ENCODE data around the gene SIGLEC14.
A peak's percentile ranks its signal among the peaks of the same experiment; 100 is the strongest.

Gene SIGLEC14

DNA sequence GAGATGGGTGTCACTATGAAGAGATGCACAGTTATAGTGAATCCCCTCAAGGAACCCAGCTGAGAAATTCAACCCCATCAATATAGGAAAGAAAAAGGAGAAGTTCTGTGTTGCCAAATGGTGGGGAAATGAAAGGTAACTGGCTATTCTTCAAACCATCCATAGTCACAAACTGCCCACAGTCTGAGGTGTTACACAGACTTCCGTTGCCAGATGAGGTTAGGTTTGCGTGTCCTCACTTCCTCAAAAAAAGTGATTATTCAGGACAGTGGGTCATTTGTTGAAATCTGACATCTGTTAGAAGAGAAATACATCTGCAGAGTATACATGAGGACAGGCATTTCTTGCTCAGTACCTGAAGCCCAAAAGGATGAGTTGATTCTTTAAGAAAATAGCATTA lies 25.4 kb downstream of the SIGLEC14 start:
- DNase-seq (ENCODE audit: low read depth in 3 of 3) = no peak

DNA sequence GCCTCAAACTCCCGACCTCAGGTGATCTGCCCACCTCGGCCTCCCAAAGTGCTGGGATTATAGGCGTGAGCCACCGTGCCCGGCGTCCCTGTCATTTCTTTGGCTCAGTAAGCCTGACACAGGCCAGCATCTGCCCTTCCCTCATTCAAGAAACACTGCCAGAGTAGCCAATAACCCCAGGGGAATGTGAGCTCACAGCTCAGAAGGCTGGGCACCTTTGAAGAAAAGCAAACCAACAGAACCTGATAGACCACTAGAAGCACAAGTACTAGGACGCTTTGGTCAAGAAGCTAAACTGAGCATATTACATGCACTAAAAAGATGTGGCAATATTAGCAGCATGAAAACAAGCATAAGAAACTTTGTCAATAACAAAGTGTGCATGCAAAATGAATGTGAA lies 30.6 kb downstream of the SIGLEC14 start:
- DNase-seq (ENCODE audit: low read depth in 3 of 3) = no peak

DNA sequence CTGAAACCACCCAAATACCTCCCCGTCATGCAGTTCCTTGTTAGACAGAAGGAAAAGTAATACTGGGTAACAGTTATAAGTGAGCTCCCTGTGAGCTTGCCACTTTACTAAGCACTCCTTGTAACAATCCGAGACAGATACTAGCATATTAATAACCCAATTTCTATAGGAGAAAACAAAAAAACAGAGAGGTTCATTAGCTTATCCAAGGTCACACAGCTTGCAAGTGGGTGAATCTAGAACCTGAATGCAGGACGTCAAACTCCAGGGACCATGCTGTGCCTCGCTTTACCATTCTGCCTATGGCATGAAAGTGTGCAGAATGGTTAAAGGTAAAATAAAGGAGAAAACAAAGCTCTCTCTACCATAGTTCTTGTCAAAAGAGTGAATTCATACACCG lies 31.8 kb downstream of the SIGLEC14 start:
- no peak for DNase-seq (ENCODE audit: low read depth in 3 of 3)

DNA sequence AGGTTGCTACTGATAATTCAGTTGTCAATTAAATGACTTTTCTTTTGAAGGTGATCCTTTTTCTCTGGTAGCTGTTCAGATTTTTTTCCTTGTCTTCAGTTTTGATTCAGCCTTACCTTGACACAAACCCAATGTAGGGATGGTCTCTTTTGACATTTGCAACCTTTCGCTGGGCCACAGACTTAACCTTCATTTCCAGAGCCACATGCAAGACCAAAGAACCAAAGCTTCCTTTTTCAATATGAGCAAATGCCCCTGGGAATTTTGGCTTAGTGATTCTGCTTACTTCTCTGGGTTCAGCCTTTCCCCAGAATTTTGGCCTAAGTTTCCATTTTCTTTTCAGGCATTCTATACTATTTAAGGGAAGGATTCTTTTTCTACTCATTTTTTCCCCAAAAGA lies 36.0 kb downstream of the SIGLEC14 start:
- no peak for DNase-seq (ENCODE audit: low read depth in 3 of 3)

DNA sequence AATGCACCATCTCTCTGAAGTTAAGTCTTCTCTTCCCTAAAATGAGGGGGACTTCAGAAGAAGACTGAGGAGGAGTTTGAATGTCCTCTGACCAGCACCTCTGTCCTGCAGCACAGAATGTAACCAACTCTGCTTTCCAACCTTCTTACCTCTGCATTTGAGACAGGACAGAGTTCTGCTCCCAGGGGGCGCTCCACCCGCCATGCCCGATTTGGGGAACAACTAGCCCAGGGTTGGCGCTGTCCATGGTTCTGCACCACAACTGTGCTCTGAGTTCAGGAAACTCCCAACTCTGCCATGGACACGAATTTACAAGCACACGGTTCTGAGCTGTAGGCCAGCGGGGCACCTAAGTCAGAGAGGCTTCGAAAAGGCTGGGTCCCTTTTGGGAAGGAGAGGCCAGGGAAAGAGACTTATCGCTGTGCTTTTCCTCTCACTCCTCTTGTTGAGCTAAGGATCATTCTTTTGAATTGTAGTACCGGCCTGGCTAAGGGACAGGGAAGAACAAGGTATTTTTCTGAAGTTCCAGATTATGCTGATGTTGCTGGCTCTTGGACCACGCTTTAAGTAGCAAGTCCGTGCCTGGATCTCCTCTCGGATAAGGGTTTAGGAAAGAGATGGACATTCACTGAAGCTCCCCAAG lies 38.6 kb downstream of the SIGLEC14 start:
- peak; percentile 11 to 70 (median 27) for DNase-seq (ENCODE audit: low read depth in 3 of 3)

DNA sequence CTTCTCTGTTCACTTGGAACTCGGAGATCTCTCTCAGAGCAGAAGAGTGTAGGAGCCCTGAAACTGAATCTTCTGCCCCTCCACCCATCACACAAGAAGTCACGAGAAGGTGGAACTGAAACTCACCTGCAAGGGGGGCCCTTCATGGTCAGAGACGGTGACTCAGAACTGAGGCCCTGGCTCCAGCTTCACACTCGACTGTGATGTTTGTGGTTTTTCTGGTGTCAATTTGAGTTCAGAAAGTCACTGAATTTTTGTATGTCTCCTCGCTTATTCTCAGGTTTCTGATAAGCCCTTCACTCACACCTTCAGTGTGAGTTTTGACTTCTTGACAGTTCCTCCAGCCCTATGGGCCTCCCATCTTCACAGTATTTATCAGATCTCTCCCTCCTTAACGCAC lies 39.5 kb downstream of the SIGLEC14 start:
- DNase-seq (ENCODE audit: low read depth in 3 of 3) = peak in 1 of 3 experiments; percentile 47

DNA sequence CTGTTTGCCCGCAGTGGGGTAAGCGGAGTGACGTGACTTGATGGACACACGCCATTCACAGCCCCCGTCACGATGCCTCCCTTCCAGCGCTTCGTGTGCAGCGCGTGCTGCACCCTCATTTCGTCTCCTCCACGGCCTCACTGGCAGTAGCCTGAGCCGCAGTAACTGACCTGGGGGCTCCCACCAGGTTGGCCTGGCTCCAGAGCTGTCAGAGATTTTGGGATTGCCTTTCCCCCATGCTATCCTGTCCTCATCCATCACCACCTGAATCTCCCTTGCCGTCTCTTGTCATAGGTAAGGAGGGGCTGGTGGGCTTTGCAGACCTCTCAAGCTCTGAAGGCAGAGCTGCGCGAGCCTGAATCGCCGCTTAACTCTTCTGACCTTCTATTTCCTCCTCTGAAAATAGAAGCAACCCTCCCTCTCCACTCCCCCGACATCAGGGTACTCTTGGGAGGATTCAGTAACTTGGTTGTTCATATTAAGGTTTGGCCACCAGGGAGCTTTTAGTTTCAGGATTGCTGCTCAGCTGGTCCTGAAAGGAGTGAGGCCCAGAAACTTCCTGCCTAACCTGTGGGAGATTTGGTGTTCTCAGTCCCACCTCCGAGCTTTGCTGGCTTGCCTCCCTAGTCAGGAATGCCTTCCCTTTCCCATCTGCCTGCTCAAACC lies 44.3 kb downstream of the SIGLEC14 start:
- DNase-seq (ENCODE audit: low read depth in 3 of 3) = no peak

DNA sequence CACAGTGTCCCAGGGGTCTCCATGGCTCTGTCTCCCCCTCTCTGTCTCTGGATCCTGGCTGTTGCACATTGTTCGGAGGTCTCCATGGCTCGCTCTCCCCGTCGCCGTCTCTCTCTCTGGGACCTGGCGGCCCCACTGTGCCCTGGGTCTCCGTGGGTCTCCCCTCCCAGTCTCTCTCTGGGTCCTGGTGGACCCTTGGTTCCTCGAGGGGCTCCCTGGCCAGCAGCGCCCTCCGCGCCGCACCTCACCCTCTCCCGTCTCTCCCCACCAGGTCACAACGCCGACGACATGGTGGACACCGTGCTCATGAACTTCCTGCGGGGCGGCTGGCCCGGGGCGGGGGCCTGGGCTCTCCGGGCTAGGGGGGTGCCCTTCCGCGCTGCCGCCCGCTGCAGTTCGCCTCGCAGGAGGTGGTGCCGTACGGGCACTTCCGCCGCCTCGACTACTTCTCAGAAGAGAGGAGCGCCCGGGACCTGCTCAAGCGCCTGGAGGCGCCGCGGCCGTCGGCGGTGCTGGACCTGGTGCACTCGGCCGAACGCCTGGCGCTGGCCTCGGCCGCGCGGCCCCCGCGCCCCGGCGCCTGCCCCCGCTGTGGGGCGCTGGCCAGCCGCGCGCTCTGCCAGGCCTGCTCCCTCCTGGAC lies 45.6 kb downstream of the SIGLEC14 start:
- DNase-seq (ENCODE audit: low read depth in 3 of 3) = no peak

DNA sequence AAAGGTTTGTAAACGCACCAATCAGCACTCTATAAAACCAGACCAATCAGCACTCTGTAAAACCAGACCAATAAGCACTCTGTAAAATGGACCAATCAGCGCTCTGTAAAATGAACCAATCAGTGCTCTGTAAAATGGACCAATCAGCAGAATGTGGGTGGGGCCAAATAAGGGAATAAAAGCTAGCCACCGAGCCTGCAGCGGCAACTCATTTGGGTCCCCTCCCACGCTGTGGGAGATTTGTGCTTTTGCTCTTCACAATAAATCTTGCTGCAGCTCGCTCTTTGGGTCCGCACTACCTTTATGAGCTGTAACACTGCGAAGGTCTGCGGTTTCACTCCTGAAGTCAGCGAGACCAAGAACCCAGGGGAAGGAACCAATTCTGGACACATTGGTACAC lies 47.5 kb downstream of the SIGLEC14 start:
- no peak for DNase-seq (ENCODE audit: low read depth in 3 of 3)

DNA sequence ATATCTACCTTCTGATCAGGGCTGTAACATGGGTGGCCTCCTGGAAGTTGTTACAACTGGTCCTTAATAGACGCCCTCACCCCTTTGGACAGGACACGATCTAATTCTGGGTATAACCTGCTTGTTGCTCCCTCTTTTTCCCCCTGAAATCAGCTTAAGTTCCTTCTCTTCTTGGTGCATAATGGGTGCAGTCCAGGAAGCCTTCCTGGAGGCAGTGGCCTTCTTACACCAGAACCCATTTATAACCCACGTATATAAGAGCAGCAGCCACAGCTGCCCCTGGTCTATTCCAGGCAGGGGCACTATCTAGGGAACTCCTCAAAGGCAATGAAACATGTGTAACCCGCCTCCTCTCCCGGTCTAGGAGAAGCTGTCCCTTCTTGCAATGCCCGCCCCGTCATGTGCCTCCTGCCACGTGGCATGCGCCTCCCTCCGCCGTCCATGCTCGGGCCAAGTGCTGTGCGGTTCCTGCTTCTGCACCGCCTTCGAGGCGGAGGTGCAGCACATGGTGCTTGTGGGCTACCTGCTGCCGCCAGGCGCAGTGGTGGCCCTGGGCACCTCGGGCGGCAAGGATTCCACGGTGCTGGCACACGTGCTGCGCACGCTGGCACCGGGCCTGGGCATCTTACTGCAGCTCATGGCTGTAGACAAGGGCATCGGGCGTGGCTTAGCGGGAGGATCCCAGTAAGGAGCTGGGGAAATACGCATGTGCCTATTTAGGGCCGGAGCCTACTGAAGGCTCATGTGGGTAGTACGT lies 48.3 kb downstream of the SIGLEC14 start:
- no peak for DNase-seq (ENCODE audit: low read depth in 3 of 3)

DNA sequence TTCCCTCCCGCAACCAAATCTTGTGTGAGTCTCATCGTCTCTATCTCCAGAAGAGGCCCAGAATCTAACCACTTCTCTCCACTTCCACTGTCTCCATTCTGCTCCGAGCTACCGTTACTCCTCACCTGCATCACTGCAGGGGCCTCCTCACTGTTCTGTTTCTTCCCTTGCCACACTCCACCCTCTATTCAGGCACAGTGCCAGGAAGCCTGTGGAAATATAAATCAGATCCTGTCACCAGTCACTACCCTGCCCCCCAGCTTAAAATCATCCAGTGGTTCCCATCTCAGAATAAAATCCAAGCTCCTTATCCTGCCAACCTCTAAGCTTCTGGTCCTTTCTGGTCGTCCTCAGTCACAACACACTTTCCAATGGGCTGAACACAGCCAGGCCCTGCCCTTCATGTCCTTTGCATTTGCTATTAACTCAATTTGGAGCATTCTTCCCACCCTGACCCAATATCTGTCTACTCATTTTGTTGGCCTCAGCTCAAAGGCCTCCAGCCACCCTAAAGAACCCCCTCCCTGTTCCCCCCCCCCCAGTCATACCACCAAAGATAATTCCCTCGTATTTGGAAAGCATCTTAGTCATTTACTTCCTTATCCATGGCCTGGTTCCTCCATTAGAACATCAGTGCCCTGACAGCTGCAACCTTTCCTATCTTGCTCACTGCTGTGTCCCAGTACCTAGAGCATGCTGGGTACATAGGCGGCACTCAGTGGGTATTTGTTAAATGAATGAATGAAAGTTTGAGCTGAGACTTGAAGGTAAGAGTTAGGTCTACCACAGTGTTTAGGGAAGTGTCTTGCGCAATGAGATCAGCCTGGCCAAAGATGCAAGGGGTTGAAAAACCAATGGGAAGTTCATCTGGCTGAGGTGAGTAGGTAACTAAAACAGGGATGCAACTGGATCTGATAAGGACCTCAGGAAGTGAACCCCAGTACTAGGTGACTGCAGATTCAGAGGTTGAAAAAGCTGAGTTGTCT lies 51.1 kb downstream of the SIGLEC14 start:
- no peak for DNase-seq (ENCODE audit: low read depth in 3 of 3)

DNA sequence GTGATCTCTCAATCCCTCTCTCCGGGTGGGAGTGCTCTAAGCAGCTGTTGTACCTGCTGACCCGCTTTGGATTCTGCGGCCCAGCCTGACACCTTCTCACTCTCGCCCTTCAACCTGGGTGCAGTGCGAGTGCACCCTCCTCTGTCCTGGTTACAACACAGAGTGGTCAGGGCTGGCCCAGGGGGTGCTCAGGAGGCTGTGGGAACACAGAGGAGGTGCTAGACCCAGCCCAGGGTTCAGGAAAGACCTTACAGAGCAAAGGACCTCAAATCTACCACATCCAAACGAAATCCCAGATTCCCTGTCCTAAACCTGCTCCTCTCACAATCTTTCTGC lies 51.9 kb downstream of the SIGLEC14 start:
- DNase-seq (ENCODE audit: low read depth in 3 of 3) = no peak

DNA sequence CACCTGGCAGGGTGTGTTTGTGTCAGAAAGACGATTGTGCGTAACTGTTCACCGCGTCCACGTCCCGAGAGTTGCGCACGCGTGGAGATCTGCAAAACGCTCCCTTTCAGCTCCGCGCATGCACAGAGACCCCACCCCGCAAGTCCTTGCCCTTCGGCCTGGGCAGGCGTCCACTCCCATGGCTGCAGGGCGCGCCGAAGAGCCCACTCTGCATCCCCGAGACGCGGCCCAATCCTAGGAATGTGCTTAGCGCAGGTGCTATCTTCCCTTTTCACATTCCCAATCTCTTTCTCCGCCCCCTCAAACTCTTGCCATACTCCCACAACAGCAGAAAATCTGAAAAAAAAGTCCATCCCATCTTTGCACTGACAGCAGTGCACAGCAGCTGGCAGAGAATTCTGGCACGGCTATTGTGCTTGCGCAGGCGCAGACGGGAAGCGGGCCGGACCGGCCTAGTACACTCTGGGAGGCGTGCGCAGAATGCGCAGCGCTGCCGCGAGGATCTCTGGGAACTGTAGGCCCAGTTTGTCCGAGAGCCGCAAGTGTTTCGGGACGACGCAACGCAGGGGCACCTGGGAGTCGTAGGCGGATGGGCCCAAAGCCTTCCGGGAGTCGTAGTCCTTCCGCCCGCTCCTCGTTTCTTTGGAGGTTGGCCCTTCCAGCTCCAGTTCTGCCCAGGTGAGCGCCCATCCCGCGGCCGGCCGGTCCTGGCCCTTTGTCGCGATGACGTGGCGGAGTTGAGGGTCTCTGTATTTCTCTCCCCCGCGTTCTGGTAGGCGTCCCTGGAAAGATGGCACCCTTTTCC lies 52.5 kb downstream of the SIGLEC14 start:
- peak; percentile 92 to 96 (median 95) for DNase-seq (ENCODE audit: low read depth in 3 of 3)

DNA sequence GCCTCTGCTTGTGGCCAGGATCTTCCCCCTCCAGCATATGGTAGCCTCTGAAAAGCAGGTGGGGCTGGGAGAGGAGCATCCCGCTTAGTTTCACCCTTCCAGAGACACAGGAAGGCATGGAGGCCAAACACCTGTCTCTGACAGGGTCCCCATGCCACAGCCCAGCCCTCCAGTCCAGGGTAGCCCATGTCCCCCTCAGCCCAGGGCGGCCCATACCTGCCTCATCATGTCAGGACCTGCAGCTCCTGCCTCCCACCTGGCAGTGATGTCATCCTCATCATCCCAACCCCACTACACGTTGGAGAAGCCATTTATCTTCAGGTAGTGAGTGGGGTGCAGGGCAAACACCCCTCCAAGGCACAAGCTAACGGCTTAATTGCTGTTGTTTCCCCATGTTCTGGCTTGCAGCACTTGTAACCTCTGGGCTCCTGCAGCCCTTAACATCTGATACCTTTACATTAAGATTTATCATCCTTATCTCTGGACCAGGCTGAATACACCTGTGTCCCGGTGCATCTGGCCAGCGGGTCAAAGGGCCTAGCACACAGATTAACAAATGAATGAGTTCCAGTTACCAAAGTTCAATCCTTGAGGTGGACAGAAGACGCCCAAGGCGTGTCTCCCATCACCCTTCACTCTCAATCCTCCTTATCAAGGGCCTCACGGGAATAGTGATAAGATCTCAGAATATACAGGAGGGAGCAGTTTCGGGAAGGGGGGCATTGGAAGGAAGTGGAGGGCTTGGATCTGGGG lies 53.3 kb downstream of the SIGLEC14 start:
- DNase-seq (ENCODE audit: low read depth in 3 of 3) = no peak

Measured in stimulated activated CD4-positive, alpha-beta T cell treated with anti-CD3 and anti-CD28 coated beads, TNF-alpha, amount 100 ng/mL, for 24 hours (primary cell).